Activated naive CD8-positive, alpha-beta T cell treated with anti-CD3 and anti-CD28 coated beads for 36 hours (primary cell): ENCODE measurements around the gene CHKB. TPM values are rescaled to one million over a fixed set of nuclear protein-coding genes. Genes with fewer than 3 reads are reported as not detected.

Experiments
- DNase-seq: peaks from one replicate; pipeline ENCODE4 v3.0.0; 2021
- H3K27ac Mint-ChIP-seq: one replicate; pipeline ENCODE4 v1.8.0; 2022; ENCODE audit warnings: mild to moderate bottlenecking, moderate library complexity, mixed read lengths
- H3K27me3 Mint-ChIP-seq: one replicate; pipeline ENCODE4 v1.8.0; 2022; ENCODE audit warnings: mild to moderate bottlenecking, mixed read lengths
- H3K36me3 Mint-ChIP-seq: one replicate; pipeline ENCODE4 v1.8.0; 2021; ENCODE audit warnings: mild to moderate bottlenecking, mixed read lengths
- H3K4me1 Mint-ChIP-seq: one replicate; pipeline ENCODE4 v1.8.0; 2021; ENCODE audit warnings: mixed read lengths
- H3K4me3 Mint-ChIP-seq: one replicate; pipeline ENCODE4 v1.8.0; 2022; ENCODE audit warnings: mild to moderate bottlenecking, moderate library complexity, mixed read lengths
- H3K9me3 Mint-ChIP-seq: one replicate; pipeline ENCODE4 v1.8.0; 2022; ENCODE audit warnings: mixed read lengths
- total RNA-seq, 2 experiments: library from RNA; stranded (reverse); gene quantifications; one replicate each; pipeline ENCODE4 v1.2.3, GENCODE V29; 2021

Gene CHKB
- total RNA-seq, 2 experiments from 2014 or later = 57.3 to 60.3 TPM

DNA sequence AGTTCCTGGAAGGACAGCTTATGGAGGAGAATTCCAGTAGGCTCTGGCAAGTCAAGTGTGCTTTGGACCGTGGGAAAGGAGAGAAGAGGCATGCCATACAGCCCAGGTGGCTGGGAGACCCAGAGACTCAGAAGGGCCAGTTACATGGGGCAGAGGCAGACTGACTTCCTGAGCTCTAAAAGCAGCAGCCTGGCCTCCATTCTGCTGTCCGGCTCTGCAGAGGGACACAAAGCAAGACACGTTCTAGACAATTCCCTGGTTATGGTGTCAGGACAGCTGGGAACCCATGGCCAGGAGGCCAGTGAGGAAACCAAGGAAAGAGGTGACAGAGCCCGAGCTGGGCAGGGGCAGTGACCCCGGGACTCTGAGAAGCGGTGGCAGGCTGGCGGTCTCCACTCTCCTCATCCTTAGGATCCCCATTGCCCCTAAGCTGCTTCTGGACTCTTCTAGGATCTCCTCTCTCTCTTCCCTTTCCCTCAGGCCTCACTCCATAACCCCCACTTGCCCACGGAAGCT, 7.2 kb downstream of the CHKB start:
- Mint-ChIP-seq H3K9me3 (no peaks in the 10 kb centered on the region), H3K36me3 (peaks cover 17% of the 10 kb centered on the region), H3K27me3 (no peaks in the 10 kb centered on the region), H3K27ac (no peak overlapping the region), H3K4me3 (no peak overlapping the region), H3K4me1 (peaks cover 13% of the 10 kb centered on the region)
- no peak for DNase-seq

DNA sequence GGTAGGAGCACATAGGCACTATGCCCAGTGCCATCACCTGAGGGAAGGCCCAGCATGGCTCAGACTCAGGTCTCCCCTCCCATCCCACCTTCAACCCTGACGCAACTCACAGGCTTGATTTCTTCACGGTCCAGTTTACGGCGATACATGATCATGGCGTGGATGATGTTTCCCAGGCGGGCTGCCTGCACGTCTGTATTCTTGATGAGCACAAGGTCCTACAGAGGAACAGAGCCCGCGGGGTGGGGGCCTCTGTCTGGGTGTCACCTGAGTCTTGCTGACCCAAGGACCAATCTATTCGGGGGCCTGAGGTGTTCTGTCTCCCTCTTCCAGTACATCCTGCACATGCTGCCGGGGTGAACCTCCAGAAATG, 8.3 kb downstream of the CHKB start:
- no peak overlapping the region for H3K27ac Mint-ChIP-seq
- peaks cover 9% of the 10 kb centered on the region for H3K36me3 Mint-ChIP-seq
- DNase-seq = no peak
- no peaks in the 10 kb centered on the region for H3K27me3 Mint-ChIP-seq
- H3K9me3 Mint-ChIP-seq = no peaks in the 10 kb centered on the region
- peaks cover 13% of the 10 kb centered on the region for H3K4me1 Mint-ChIP-seq
- no peak overlapping the region for H3K4me3 Mint-ChIP-seq

DNA sequence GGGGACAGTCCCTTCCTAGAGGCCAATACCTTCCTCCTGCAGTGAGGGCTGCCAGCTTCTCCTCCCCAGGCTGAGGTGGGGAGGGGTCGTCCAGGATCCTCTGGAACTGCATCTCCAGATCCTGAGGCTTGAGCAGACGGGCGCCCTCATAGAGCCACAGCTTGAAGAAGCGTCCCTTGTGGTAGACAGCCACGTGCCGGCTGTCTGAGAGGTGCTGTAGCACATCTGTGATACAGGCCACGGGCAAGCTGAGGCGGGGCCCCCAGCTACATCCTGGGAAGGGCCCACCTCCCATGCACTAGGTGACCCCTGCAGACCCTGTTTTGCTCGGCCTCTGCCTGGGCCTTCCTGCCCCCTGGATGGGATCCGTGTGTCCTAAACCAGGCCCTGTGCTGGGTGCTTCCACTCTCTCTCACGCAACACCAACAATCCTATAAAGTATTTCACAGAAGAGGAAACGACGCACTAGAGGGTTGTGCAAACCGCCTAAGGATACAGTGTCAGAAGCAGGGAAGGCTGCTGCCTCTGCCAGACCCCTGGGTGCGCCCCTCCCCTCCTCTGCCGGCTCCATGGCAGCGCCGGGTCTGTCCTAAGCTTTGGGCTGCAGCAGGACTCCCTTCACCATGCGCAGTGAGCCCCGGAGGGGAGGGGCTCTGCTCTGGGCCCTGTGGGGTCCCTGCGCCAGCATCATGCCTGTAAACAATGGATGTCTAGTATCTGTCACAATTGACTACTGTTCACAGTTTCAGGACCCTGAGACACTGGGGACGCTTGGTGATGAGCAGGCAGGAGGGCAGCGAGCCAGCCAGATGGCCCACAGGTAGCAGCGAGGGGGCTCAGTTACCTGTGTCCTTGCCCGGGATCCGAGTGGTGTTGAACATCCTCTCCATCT, 8.9 kb downstream of the CHKB start:
- Mint-ChIP-seq H3K9me3 (no peaks in the 10 kb centered on the region), H3K27ac (no peak overlapping the region), H3K4me3 (no peak overlapping the region), H3K27me3 (no peaks in the 10 kb centered on the region), H3K36me3 (peaks cover 9% of the 10 kb centered on the region), H3K4me1 (peaks cover 11% of the 10 kb centered on the region)
- no peak for DNase-seq

DNA sequence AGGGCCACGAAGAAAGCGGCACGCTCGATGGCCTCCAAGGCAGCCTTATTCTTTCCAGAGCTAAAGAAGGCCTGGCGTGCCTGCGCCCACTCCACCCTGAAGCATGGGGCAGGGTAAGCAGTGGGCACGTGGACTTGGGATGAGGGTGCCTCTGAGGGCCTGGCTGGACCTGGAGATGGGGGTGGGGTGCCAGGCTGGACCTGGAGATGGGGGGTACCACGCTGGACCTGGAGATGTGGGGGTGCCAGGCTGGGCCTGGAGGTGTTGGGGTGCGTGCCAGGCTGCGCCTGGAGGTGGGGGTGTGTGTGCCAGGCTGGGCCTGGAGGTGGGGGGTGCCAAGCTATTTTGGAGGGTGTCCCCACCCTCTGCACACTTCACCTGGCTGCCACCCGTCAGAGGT, 9.7 kb downstream of the CHKB start:
- H3K27me3 Mint-ChIP-seq = no peaks in the 10 kb centered on the region
- H3K36me3 Mint-ChIP-seq = peaks cover 9% of the 10 kb centered on the region
- peaks cover 8% of the 10 kb centered on the region for H3K4me1 Mint-ChIP-seq
- DNase-seq = no peak
- no peak overlapping the region for H3K27ac Mint-ChIP-seq
- H3K9me3 Mint-ChIP-seq = no peaks in the 10 kb centered on the region
- H3K4me3 Mint-ChIP-seq = no peak overlapping the region

DNA sequence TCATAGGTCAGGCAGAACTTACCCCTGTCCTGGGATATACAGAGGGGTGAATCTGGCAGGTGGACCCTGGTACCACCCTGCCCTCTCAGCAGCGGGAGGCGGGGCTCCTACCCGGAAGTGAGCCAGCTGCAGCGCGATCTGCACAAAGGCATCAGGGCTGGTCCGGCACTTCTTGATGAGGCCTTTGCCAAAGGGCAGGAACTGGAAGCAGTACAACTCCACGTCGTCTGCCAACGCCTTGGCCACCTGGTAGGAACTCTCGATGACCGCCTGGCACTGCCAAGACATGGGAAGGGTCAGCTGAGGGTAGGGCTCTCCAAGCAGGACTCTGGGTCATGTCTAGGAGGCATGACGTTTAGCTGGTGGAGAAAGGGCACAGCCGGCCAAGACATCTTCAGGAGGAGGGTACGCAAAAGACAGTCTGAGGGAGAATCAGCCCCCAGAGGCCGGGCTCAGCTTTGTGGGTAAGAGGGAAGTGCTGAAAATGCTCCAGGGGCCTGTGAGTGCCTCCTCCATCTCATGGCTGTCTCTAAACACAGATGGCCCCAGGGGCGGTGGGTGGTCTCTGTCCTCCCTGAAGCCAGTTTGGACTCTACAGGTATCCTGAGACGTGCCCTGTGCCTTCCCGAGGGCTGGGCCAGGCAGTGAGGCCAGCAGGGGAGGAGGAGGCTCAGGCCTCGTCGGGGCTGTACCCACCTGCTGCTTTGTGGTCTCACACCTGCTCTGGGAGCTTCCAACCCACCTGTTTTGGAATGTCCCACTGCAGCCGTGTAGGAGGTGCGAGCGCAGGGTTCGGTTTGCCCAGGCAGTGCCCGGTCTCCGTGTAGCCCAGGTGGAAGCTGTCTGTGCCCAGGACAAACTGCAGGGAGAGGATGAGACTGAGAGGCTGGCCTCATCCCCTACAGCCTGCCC, 11.1 kb downstream of the CHKB start:
- H3K4me3 Mint-ChIP-seq = no peak overlapping the region
- no peaks in the 10 kb centered on the region for H3K4me1 Mint-ChIP-seq
- H3K27ac Mint-ChIP-seq = no peak overlapping the region
- H3K36me3 Mint-ChIP-seq = peaks cover 11% of the 10 kb centered on the region
- H3K27me3 Mint-ChIP-seq = no peaks in the 10 kb centered on the region
- no peak for DNase-seq
- H3K9me3 Mint-ChIP-seq = no peaks in the 10 kb centered on the region

DNA sequence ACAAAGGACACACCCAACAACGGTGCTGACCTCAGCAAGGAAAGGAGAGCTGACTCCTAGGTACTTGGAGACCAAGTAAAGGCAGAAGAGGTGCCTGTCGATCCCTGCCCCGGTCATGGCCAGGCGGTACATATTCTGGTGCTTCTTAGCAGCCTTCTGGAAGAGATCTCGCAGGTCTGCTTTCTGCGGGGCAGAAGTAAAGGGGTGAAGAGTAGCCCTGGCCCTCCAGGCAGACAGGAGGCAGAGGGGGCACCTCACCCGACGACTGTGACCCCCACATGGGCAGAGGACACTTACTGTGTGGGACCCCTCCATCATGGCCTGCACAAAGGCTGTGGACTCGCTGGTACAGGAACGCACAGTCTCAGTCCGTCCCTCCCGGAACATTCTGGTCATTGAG, 11.8 kb downstream of the CHKB start:
- no peak overlapping the region for H3K27ac Mint-ChIP-seq

DNA sequence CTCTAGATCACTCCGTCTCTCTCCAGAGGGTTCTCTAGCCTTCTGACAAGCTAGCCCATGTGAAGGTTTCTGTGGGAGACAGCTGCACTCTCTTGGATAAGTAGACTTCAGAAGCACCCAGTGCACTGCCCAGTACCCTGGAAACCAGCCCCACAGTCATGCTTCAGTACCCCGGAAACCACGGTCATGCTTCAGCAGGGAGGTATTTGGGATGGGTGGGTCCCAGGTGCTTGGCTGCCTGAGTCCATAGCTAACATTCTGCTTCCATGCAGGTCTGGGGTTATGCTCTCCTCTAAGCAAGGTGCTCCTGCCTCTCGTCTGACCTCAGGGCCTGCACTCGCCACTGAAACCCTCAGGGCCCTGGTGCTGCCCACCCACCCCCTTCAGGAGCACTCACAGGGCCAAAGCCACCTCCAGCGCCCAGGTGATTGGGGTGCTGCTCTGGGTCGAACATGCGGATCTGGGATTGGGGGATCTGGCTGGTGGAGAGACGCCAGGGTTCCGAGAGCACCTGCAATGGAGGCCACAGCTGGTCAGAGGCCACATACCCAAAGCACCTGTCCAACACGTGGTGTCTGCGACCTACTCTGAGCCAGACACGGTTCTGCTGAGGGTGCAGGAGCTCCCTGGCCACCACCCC, 12.6 kb downstream of the CHKB start:
- H3K4me3 Mint-ChIP-seq = no peak overlapping the region
- no peaks in the 10 kb centered on the region for H3K27me3 Mint-ChIP-seq
- H3K27ac Mint-ChIP-seq = no peak overlapping the region
- peaks cover 8% of the 10 kb centered on the region for H3K36me3 Mint-ChIP-seq
- DNase-seq = no peak
- no peaks in the 10 kb centered on the region for H3K4me1 Mint-ChIP-seq
- no peaks in the 10 kb centered on the region for H3K9me3 Mint-ChIP-seq

More for the DNA sequence above, 11.8 kb downstream of the CHKB start:
- Mint-ChIP-seq H3K4me1 (no peaks in the 10 kb centered on the region), H3K36me3 (peaks cover 8% of the 10 kb centered on the region), H3K27me3 (no peaks in the 10 kb centered on the region), H3K4me3 (no peak overlapping the region), H3K9me3 (no peaks in the 10 kb centered on the region)
- DNase-seq = no peak

DNA sequence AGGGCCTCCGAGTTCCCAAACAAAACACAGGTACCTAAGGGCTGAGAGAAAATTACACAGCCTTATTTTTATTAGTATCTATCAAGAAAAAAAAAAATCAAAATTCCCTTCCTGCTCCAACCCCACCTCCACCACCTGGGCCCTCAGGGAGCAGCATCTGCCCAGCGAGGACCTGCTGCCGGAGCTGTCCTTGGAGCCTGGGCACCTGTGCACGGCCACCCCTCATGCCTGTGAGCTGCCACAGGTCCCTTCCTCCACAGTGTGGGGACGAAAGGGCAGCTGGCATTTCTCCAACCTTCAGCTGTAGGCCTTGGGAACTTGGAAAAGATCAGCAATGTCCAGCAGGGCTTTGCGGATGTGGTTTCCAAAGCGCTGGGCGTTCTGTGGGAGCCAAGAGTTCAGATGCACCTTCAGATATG, 13.6 kb downstream of the CHKB start:
- Mint-ChIP-seq H3K4me1 (no peaks in the 10 kb centered on the region), H3K27ac (no peak overlapping the region), H3K36me3 (peaks cover 8% of the 10 kb centered on the region), H3K4me3 (no peak overlapping the region), H3K27me3 (no peaks in the 10 kb centered on the region), H3K9me3 (no peaks in the 10 kb centered on the region)
- DNase-seq = no peak

DNA sequence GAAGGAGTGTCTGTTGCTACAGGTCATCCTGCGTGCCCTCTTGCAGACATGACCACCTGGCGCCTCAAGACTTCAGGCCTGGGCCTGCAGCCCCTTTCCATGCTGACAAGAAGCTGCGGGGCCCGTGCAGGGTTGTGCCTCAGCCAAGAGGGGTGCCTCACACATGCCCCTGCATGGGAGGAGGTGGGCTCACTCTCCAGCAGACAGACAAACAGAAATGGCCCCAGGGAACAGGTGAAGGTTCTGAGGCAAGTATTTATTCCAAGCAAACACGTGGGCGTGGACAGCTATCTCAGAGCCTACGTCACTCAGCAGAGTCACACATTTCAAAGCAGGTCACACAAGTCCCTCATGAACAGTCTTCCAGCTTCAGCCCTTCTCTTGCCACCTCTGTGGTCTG, 14.0 kb downstream of the CHKB start:
- Mint-ChIP-seq H3K36me3 (peaks cover 6% of the 10 kb centered on the region), H3K27ac (no peak overlapping the region), H3K27me3 (no peaks in the 10 kb centered on the region), H3K9me3 (no peaks in the 10 kb centered on the region), H3K4me3 (no peak overlapping the region), H3K4me1 (peaks cover 2% of the 10 kb centered on the region)
- DNase-seq = no peak

DNA sequence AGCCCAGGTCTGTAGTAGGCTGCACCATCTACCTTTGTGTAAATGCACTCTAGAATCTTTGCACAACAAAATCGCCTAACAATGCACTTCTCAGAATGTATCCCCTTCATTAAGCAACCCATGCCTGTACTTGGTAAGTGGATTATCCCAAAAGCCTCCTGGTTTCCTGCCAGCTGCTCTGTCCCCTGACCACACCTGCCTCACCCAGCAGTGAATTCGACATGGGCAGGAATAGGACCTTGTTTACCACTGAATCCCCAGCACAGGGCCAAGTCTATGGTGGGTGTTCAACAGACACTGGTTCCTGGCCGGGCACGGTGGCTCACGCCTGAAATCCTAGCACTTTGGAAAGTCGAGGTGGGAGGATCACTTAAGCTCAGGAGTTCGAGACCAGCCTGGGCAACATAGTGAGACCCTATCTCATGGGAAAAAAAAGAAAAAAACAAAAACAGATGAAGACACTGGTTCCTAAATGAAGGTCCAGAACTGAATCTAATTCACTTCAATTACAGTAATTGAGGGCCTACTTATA, 14.9 kb downstream of the CHKB start:
- Mint-ChIP-seq H3K27me3 (peaks cover 3% of the 10 kb centered on the region), H3K9me3 (no peaks in the 10 kb centered on the region), H3K4me1 (peaks cover 7% of the 10 kb centered on the region), H3K36me3 (peaks cover 6% of the 10 kb centered on the region), H3K4me3 (no peak overlapping the region), H3K27ac (no peak overlapping the region)
- DNase-seq = no peak

DNA sequence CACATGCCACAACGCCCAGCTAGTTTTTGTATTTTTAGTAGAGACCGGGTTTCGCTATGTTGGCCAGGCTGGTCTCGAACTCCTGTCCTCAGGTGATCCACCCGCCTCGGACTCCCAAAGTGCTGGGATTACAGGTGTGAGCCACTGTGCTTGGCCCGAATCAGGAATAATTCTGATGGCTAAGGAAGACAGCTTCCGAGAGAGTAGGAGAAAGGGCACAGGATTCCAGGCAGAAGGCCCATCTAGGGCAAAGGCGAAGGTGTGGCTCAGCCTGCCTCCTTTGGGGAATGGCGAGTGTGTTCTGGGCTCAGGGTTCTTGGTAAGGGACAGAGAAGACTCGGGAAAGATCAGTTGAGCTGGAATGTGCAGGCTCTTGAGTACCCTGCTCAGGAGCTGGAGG, 18.4 kb downstream of the CHKB start:
- peaks cover 3% of the 10 kb centered on the region for H3K27me3 Mint-ChIP-seq
- no peaks in the 10 kb centered on the region for H3K9me3 Mint-ChIP-seq
- no peak overlapping the region for H3K4me3 Mint-ChIP-seq
- no peak for DNase-seq
- peaks cover 4% of the 10 kb centered on the region for H3K36me3 Mint-ChIP-seq
- no peak overlapping the region for H3K27ac Mint-ChIP-seq
- H3K4me1 Mint-ChIP-seq = peaks cover 11% of the 10 kb centered on the region

DNA sequence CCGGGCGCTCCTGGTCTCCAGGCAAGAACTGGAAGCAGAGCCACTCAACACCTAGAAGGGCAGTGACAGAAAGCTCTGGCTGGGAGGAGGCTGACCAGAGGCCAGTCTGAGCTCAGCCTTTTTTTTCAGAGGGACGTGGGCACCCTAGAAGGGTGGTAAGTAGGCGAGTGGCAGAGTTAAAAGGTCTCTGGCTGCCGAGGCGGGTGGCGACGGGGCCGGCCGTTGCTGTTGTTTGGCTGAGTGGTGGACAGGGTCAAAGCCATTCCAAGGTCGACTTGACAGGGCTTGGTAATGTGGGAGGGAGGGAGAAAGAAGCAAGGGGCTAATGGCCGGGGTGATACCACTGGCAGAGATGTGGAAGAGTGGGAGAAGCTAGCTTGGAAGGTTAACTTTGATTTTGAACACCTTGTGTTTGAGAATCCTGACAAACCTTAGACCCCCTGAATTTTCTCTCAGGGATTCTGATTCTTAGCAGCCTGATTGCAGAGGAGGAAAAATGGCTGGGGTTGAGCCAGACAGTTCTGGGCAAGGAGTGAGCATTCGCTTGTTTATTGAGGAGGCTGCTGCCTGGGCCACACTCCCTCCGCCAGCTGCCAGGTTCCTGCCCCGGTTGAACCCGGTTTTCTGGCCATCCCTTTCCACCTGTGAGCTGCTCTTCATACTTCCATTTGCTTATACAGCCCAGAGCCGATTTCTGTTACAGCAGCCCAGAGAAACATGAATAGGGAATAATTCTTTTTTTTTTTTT, 19.1 kb downstream of the CHKB start:
- Mint-ChIP-seq H3K27me3 (peaks cover 3% of the 10 kb centered on the region), H3K36me3 (peaks cover 4% of the 10 kb centered on the region), H3K4me1 (peaks cover 11% of the 10 kb centered on the region), H3K9me3 (no peaks in the 10 kb centered on the region), H3K4me3 (peak overlapping the region; percentile 91), H3K27ac (peak overlapping the region; percentile 52)
- no peak for DNase-seq

DNA sequence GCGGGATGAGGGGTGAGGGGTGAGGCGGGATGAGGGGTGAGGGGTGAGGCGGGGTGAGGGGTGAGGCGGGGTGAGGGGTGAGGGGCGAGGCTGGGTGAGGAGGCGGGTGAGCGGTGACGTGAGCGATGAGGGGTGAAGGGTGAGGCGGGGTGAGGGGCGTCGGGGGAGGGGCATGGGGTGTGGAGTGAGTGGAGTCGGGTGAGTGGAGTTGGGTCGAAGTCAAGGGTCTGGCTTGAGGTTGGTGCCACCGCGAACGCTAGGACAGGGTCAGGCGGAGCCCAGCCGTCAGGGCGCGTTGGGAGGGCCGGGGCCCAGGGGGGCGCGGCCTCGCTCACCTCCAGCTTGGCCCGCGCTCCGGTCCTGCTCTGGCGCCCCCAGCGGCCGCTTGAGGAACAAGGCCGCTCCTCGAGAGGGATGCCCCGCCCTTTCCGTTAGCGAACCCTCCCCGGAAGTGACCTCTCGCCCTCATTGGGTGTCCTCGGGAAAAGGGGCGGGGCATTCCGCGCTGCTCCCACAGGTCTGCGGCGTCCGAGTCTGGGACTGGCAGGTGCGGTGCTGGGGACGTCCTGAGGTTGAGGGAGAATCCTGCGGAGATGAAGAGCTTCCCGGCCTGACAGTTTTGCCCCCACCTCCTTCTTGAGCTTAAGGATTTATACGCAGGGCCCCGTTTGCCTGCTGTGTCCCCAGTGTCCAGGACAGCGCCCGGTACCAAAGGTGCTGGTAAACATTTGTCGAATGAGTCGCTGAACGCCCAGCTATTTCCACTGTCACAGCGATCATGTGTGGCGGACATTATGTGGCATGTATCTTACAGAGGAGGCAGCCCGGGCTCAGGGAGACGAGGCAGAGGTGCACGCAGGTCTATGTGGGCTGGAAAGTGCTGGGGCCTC, 19.9 kb downstream of the CHKB start, which contains the start of gene SYCE3:
SYCE3 (minus strand) TSS at position 397 of the 890 bp plus-strand sequence. CDS start 6,514 bp downstream, outside the sequence.
- Mint-ChIP-seq H3K27ac (peak within 1 kb of the TSS; percentile 71), H3K27me3 (peaks cover 3% of the 10 kb centered on the region), H3K36me3 (peaks cover 1% of the 10 kb centered on the region), H3K4me1 (peaks cover 11% of the 10 kb centered on the region), H3K9me3 (no peaks in the 10 kb centered on the region), H3K4me3 (peak within 1 kb of the TSS; percentile 91)
- DNase-seq = peak; percentile 98
